Mesodermal cell (in vitro differentiated cells): ENCODE data around the gene ADAM12.
"Not testable (repeated sequence)": the region's sequence is repeated elsewhere in the genome, so short reads cannot be mapped to it uniquely, and the experiment has no call there.

Experiments used
- H3K27ac ChIP-seq: 2 replicates; pipeline ENCODE4 v1.7.0; 2013; ENCODE audit warnings: mild to moderate bottlenecking, low read depth, low read length, moderate library complexity; ENCODE audit not compliant: severe bottlenecking
- H3K36me3 ChIP-seq: 2 replicates; pipeline ENCODE4 v1.7.1; 2013; ENCODE audit warnings: mild to moderate bottlenecking, low read length, moderate library complexity; ENCODE audit not compliant: control insufficient read depth, insufficient read depth
- H3K4me1 ChIP-seq: one replicate; pipeline ENCODE4 v1.7.1; 2013; ENCODE audit warnings: mild to moderate bottlenecking, low read length; ENCODE audit not compliant: insufficient read depth, control insufficient read depth, poor library complexity, severe bottlenecking
- H3K4me3 ChIP-seq: 2 replicates; pipeline ENCODE4 v1.7.0; 2013; ENCODE audit warnings: low read length, control low read depth, mild to moderate bottlenecking; ENCODE audit not compliant: insufficient read depth, poor library complexity, severe bottlenecking; ENCODE audit errors: extremely low read depth
- H3K9me3 ChIP-seq: 2 replicates; pipeline ENCODE4 v1.7.1; 2013; ENCODE audit warnings: mild to moderate bottlenecking, low read length, moderate library complexity; ENCODE audit not compliant: control insufficient read depth
- WGBS, 2 experiments: methylation state at CpG; one replicate each; pipeline ENCODE4 v1.1.5; 2013; ENCODE audit warnings: missing lambda C conversion rate in 2 of 2; ENCODE audit not compliant: insufficient coverage in 2 of 2; 5-methylcytosine and 5-hydroxymethylcytosine counted together

ADAM12 gene

GRCh38 chr10:126054191-126054590 is 334.1 kb downstream of the ADAM12 start:
- Histone ChIP-seq H3K27ac (no peak overlapping the region), H3K4me1 (peaks cover 12% of the 10 kb centered on the region), H3K9me3 (no peaks in the 10 kb centered on the region), H3K4me3 (no peak overlapping the region), H3K36me3 (no peaks in the 10 kb centered on the region)
- WGBS, 2 experiments: 90 to 98% methylated on average over 5 to 6 of the region's 6 CpGs

DNA sequence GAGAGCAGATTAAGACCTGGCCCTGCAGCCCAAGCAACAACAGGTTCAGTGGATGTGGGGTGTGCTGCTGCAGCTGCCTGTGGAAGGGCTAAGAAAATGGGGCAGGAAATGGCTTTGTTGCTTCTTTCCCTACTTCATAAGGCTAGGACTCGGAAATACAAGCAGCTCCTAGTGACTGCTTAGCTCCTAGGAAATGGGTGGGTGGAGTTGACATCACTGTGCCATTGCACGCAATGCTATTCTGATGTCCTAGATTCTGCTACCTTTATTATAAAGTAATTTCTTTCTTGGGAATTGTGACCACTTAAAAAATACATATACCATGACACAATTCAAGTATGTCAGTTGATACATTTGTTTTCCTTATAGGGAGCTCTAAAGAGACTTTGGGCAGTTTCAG is 336.1 kb downstream of the ADAM12 start:
- H3K4me3 ChIP-seq: no peak overlapping the region

DNA sequence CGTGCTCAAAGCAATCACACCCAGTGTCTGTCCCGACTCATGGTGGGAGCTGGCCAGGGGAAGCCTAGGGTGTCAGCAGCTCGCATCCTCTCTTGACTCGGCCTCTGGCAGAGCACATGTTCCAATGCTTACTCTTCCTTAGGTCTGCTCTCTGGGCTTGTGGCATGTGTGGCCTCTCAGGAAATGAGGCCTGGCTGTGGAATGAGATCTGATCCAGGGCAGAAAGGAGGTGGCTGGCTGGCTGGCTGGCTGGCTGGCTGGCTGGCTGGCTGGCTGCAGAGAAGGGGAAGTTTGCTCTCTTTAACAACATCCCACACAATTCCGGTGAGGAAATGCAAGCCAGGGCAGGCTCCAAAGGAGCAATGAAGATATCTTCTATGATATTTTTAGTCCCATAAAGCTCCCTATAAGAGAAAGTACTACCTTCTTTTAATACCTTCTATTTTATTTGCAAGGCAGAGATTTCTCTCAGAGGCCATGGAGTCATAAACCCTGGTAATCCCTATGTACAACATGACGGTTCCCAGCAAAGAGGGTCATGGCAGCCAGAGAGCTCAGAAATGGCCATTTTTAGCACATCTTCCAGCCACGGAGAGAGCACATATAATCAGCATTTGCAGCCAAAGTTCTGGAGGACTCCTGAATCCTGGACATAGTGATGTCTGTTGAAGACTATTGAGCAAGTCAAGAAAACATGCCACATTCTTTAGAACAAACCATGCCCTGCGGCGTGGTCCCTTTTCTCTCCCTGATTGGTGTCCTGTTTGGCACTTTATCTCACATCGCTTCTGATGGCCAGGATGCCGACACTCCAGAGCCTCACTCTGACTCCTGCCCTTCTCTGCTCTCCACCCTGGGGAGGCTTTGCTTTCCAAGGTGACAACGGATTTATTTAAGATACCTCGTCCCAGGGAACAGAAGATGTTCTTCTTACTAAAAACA is 338.2 kb downstream of the ADAM12 start:
- Histone ChIP-seq H3K4me1 (peaks cover 11% of the 10 kb centered on the region), H3K9me3 (no peaks in the 10 kb centered on the region), H3K36me3 (no peaks in the 10 kb centered on the region), H3K4me3 (no peak overlapping the region), H3K27ac (peak overlapping the region; percentile 11)
- 82 to 94% methylated on average over 12 of the region's 13 CpGs for whole genome bisulfite sequencing, 2 experiments

More for the DNA sequence above, 336.1 kb downstream of the ADAM12 start:
- Histone ChIP-seq H3K4me1 (peaks cover 11% of the 10 kb centered on the region), H3K36me3 (no peaks in the 10 kb centered on the region), H3K9me3 (no peaks in the 10 kb centered on the region), H3K27ac (no peak overlapping the region)
- WGBS, 2 experiments: no CpG with 5 or more reads among the region's 2 CpGs

- WGBS, 2 experiments: no CpG with 5 or more reads among the region's 1 CpG
- not testable (repeated sequence) for H3K9me3 ChIP-seq, H3K36me3 ChIP-seq, H3K27ac ChIP-seq, H3K4me3 ChIP-seq
- H3K4me1 ChIP-seq: peaks cover 11% of the 10 kb centered on the region
Measured at GRCh38 chr10:126047749-126048148, 340.5 kb downstream of the ADAM12 start.

DNA sequence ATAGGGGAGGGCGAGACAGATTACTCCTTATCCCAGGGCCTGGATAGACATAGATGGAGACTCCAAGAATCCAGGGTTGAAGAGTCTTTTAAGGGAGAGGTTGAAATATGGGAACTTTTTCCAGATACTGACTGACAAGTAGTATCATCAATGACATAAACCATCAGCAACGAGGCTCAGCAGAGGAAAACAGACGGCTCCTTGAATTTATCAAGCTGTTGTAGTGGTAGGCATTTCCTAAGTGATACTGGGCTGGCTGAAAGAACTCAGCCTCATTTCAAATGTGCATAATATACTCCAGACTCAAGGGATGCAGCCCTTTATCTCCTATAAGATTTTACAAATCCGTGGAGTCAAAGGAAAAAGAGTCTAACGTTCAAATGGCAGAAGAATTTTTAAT is 341.4 kb downstream of the ADAM12 start:
- Histone ChIP-seq H3K4me1 (peaks cover 17% of the 10 kb centered on the region), H3K9me3 (no peaks in the 10 kb centered on the region), H3K36me3 (no peaks in the 10 kb centered on the region), H3K27ac (peak overlapping the region; percentile 75), H3K4me3 (no peak overlapping the region)
- WGBS, 2 experiments: 80 to 88% methylated on average over 1 to 2 of the region's 5 CpGs

DNA sequence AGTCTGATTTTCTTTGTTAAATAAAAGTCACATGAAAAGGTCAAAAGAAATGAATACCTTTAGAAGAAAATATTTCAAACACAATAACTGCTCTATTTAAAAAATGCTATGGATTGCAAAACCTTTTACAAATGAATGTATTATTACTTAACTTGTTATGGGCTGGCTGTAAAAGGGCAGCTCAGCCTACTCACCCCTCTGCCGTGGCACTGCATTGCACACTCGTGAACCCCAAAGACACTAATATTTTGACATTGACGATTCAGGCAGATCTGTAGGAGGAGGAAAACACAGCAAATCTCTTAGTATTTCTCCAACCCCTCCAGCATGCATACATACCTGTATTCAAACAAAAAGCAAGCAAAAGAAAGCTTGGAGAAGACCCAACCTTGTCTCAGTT is 342.4 kb downstream of the ADAM12 start:
- Histone ChIP-seq H3K4me1 (peaks cover 24% of the 10 kb centered on the region), H3K4me3 (no peak overlapping the region), H3K9me3 (no peaks in the 10 kb centered on the region), H3K36me3 (no peaks in the 10 kb centered on the region), H3K27ac (no peak overlapping the region)
- 100% methylated on average over 1 to 3 of the region's 3 CpGs for WGBS, 2 experiments

GRCh38 chr10:126043389-126043788 is 344.9 kb downstream of the ADAM12 start:
- no peaks in the 10 kb centered on the region for H3K9me3 ChIP-seq
- H3K27ac ChIP-seq: no peak overlapping the region
- WGBS, 2 experiments: 91 to 94% methylated on average over 10 of the region's 10 CpGs
- H3K36me3 ChIP-seq: no peaks in the 10 kb centered on the region
- H3K4me3 ChIP-seq: no peak overlapping the region
- H3K4me1 ChIP-seq: peaks cover 13% of the 10 kb centered on the region

GRCh38 chr10:126042906-126043305 is 345.4 kb downstream of the ADAM12 start:
- peaks cover 13% of the 10 kb centered on the region for H3K4me1 ChIP-seq
- H3K36me3 ChIP-seq: no peaks in the 10 kb centered on the region
- 96 to 100% methylated on average over 4 to 6 of the region's 10 CpGs for WGBS, 2 experiments
- peak overlapping the region; percentile 36 for H3K27ac ChIP-seq
- H3K9me3 ChIP-seq: no peaks in the 10 kb centered on the region
- no peak overlapping the region for H3K4me3 ChIP-seq

DNA sequence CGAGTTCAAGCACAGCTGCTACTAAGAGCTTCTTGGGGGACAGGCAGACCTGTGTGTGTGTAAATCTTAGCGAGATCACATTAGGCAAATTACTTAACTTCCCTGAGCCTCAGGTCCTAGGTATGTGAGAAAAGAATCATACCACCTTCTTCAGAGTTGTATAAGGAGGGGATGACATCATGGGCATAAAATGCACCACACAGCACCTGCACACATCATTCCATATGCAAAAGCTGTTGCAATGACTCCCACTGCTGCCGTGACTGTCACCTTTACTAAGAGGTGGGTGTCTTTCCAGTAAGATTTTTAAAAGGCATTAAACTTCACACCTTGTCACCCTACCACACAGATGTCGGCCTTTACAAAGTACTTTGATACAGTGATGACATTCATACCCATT is 345.9 kb downstream of the ADAM12 start:
- H3K27ac ChIP-seq: peak overlapping the region; percentile 84
- no peaks in the 10 kb centered on the region for H3K9me3 ChIP-seq
- no peaks in the 10 kb centered on the region for H3K36me3 ChIP-seq
- H3K4me3 ChIP-seq: no peak overlapping the region
- peaks cover 13% of the 10 kb centered on the region for H3K4me1 ChIP-seq
- no CpG with 5 or more reads among the region's 4 CpGs for whole genome bisulfite sequencing, 2 experiments

DNA sequence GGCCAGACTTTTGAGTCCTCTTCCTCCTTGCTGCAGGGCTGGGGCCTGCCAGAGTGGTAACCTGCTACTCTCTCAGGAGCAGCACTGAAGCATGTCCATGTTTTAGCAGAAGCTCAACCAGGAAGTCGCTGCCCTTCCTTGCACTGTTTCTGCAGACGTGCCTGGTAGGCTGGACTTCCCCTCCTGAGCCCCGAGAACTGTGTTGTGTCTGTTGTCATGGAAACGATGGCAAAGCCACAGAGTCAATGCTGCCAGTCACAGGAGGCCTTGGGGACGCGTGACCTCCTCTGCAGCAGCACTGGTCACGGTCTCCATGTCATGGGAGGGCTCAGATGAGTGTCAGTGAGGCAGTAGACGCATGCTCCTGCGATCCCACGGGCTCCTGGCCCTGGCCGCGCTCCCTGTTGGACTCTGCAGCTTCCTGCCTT is 346.5 kb downstream of the ADAM12 start:
- peaks cover 13% of the 10 kb centered on the region for H3K4me1 ChIP-seq
- H3K4me3 ChIP-seq: no peak overlapping the region
- H3K27ac ChIP-seq: peak overlapping the region; percentile 84
- no peaks in the 10 kb centered on the region for H3K9me3 ChIP-seq
- WGBS, 2 experiments: 64 to 71% methylated on average over 11 to 12 of the region's 12 CpGs
- H3K36me3 ChIP-seq: no peaks in the 10 kb centered on the region

GRCh38 chr10:126041117-126041516 is 347.2 kb downstream of the ADAM12 start:
- 100% methylated on average over 1 of the region's 4 CpGs for WGBS, 2 experiments
- H3K4me3 ChIP-seq: no peak overlapping the region
- H3K27ac ChIP-seq: peak overlapping the region; percentile 84

More at GRCh38 chr10:126041117-126041516, 347.2 kb downstream of the ADAM12 start:
- Histone ChIP-seq H3K4me1 (peaks cover 13% of the 10 kb centered on the region), H3K36me3 (no peaks in the 10 kb centered on the region), H3K9me3 (no peaks in the 10 kb centered on the region)
